Measurements from ENCODE around the gene RTP3.

Gene RTP3

DNA sequence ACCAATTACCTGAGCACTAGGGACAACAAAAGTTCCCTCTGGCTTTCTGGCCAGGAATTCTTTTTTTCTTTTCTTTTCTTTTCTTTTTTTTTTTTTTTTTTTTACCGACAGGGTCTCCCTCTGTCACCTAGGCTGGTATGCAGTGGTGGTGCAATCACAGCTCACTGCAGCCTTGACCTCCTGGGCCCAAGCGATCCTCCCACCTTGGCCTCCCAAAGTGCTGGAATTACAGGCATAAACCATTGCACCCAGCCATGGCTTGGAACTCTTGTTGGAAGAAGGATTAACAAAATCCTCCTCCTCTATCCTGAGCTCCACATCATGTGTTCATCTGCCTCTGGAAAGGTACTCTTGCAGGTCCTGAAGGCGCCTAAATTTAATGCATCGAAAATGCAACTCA, 30.2 kb upstream of the RTP3 start:
- no peak overlapping the region for H3K4me3 ChIP-seq (ENCODE audit: low read length)
- DNase-seq (ENCODE audit: low read depth, low spot score) = no peak

DNA sequence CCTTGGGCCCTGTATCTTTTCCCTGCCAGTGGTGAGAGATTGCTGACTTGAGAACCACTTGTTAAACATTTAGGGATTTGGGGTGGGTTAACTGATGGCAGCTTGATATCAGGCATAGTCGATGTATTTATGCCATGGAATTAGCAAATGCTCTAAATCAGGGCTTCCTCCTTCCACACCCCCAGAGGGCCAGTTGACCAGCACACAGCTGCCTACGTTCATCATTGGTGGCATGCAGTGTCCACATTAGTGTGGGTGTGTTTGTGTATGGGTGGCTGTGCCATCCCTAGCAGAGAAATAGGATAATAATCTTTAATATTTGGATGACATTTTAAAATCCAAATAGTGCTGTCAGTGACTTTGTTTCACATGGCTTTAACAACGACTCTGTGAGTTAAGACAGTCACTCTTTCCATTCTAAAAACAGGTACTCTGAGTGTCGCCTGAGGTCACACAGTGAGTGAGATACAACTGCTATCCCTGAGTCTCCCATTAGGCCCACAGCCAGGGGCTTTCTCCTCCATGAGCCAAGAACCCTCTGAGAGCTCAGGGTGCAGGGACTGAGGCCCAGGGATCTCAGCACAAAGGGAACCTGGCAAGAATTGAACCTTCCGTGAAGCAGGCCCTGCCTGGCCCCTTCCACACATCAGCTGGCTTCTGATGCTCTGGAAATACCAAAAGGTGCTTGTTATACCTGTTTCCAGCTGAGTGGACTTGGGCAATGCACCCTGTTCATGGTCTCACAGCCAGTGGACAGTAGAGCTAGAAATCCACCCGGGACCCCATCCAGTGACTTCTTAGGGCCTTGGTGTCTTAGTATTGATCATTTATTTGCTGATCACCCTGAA, 28.8 kb upstream of the RTP3 start:
- H3K4me3 ChIP-seq (ENCODE audit: low read length) = no peak overlapping the region

DNA sequence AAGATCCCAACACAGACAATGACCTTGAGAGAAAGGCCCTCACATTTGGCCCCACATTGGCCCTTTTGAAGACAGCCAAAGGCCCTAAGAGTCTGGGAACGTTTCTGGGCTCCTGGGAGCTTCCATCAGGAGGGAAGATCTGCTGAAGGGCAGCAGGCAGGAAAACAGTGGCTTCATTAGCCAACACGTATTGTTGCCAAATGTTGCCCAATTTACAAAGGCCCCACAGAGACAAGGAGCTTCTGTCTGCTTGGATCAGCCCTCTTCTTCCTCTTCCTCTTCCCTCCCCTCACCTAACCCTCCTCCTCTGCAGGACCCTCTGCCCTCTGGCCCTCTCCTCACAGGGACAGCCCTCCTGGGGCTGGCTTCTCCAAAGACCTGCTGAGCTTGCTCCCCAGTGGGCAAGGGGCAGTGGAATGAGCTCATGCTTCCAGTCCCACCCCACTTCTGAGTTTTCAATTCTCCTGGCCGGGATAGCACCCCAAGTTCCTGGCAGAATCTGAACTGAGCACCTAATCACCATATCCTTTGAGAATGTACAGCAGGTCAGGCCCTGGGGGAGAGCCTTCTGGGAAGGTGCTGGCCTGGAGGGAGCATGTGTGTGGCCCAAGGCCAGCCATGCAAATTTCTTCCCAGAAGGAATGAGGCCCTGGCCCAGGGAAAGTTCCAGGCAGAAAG, 28.0 kb upstream of the RTP3 start:
- H3K4me3 ChIP-seq (ENCODE audit: low read length) = no peak overlapping the region
- no peak for DNase-seq (ENCODE audit: low read depth, low spot score)

More for the DNA sequence above, 28.8 kb upstream of the RTP3 start:
- DNase-seq (ENCODE audit: low read depth, low spot score) = no peak

DNA sequence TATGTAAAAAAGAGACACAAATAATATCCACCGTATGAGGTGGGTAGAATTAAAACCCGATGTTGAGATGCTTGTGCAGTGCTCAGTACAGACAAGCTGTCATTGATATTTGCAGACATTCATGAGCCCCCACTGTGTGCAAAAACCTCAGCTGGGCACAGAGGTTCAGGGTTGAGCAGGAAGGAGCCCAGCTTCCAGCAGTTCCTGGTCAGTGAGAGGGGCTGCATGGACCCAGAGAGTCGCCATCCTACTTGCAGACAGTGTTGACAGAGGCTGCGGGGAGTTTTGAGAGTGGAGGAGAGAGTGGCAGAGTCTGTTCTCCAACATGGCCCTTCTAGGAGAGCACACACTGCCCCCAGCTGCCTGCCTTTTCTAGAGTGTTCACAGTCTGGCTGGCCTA, 26.9 kb upstream of the RTP3 start:
- H3K4me3 ChIP-seq (ENCODE audit: low read length) = no peak overlapping the region
- no peak for DNase-seq (ENCODE audit: low read depth, low spot score)

DNA sequence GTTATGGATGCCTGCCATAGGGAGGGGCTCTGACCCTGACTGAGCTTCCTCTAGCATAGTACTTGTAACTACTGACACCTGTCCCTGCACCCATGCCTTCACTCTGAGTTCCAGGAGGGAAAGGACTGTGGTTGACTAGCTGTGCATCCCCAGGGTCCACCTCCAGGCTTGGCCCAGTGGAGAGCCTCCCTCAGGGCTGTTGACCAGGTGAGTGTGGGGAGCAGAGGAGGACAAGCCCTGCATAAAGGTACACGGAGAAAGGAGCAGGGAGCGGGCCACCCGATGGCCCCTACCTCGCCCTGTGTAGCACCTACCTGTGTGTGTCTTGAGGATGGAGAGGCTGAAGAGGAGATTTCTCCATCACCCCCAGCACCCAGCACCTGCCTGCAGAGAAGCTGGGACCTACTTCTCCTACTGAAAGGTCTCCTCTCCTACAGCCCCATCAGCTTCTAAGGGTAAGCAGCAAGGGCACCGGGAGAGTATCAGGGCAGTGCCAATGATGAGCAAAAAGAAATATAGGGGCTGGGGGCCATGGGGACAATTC, 26.3 kb upstream of the RTP3 start:
- H3K4me3 ChIP-seq (ENCODE audit: low read length) = no peak overlapping the region
- DNase-seq (ENCODE audit: low read depth, low spot score) = no peak

DNA sequence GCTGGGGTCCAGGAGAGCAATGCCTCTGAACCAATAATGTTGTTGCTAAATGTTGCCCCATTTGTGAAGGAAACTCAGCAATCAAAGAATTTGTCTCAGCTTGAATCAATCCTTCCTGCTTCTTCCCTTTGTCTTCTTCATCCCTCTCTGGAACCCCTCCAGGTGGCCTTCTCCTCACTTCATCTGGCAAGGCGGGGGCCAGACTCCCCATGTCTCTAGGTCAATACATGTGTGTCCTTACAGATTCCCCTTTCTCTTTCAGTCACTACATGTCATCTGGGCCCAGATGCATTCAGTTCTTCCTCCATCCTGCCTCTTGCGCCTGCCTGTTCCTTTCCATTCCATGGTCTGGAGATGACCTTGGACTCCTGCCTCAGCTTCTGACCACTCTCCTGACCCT, 25.0 kb upstream of the RTP3 start:
- no peak for DNase-seq (ENCODE audit: low read depth, low spot score)
- H3K4me3 ChIP-seq (ENCODE audit: low read length) = no peak overlapping the region

DNA sequence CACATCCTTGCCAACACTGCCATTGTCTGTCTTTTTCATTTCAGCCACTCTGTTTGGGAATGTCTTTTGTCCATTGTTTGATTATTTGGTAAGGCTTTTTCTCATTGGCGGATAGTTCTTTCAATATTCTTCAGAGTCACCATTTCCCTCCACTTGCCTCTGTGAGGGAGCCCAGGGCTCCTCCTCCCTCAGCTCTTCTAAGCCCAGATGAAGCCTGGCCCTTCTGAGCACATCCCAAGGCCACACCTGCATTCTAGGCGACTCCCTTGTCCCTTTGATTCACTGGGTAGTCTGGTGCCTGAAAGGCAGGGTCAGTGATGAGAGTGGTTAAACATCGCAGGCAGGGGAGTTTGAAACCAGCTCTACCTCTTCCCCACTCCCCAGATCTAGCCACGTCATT, 20.6 kb upstream of the RTP3 start:
- DNase-seq (ENCODE audit: low read depth, low spot score) = no peak
- no peak overlapping the region for H3K4me3 ChIP-seq (ENCODE audit: low read length)

DNA sequence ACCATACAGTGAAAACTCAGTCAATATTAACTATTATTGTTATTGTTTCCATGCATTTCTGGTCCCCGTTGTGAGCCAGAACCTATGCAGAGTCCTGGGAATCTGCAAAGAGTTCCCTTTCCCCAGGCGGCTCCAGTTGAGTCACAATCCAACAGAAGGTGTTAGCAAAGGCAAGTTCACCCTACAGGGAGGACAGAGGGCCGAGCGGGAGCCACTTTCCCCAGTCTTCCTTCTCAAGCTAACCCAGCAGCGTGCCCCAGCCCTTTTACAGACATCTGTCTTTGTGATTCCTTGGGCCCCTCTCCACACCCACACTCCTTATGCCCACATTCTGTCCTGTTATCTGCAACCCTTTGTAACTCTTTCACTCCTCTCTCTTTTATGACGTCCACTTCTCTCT, 20.0 kb upstream of the RTP3 start:
- H3K4me3 ChIP-seq (ENCODE audit: low read length) = no peak overlapping the region
- no peak for DNase-seq (ENCODE audit: low read depth, low spot score)

DNA sequence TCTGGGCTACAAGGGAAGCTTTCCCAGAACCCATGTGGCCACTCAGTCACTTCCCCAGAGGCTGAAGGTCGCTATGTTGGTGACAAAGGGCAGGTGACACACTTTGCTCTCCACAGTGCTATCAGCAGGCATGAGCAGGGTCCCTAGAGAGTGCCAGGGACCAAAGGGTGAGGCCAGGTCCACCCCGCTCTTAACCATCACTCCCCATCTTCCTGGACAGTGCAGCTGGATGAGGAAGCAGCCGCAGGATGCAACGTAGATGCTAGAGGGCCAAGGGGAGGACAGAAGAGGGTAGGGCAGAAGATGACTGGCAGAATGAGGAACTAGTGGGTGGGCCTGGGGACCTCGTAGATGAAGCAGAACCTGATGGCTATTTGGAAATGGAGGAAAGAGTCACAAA, 19.4 kb upstream of the RTP3 start:
- no peak overlapping the region for H3K4me3 ChIP-seq (ENCODE audit: low read length)
- DNase-seq (ENCODE audit: low read depth, low spot score) = no peak

DNA sequence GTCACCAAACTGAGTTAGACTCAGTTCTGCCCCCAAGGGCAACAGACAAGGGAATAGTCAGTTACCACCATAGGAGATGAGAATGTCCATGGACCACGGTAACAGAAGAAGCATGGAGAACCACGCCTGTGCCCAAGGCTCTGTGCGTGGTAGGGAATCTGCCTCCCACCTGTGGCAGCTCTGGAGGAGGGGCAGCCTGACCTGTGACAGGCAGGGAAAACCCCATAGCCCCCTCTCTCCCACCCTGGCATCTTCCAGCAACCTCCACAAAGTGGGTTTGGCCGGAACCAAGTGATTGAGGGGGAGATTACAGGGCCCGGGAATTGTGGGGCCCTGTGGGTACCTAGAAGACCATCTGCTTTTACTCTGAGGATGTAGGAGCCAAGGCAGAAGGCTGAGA, 18.8 kb upstream of the RTP3 start:
- H3K4me3 ChIP-seq (ENCODE audit: low read length) = no peak overlapping the region
- DNase-seq (ENCODE audit: low read depth, low spot score) = no peak

DNA sequence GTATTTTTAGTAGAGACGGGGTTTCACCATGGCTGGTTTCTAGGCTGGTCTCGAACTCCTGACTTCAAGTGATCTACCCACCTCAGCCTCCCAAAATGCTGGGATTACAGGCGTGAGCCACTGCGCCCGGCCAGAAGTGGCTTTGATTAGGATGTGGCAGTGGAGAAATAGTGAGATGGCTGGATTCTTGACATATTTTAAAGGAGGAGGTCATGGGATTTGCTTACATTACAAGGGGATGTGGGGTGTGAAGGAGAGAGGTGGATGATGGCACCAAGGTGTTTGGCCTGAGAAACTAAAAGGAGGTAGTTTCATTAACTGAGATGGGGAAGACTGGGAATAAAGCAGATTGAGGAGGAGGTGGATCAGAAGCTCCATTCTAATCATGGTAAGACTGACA, 18.1 kb upstream of the RTP3 start:
- H3K4me3 ChIP-seq (ENCODE audit: low read length) = no peak overlapping the region
- no peak for DNase-seq (ENCODE audit: low read depth, low spot score)

DNA sequence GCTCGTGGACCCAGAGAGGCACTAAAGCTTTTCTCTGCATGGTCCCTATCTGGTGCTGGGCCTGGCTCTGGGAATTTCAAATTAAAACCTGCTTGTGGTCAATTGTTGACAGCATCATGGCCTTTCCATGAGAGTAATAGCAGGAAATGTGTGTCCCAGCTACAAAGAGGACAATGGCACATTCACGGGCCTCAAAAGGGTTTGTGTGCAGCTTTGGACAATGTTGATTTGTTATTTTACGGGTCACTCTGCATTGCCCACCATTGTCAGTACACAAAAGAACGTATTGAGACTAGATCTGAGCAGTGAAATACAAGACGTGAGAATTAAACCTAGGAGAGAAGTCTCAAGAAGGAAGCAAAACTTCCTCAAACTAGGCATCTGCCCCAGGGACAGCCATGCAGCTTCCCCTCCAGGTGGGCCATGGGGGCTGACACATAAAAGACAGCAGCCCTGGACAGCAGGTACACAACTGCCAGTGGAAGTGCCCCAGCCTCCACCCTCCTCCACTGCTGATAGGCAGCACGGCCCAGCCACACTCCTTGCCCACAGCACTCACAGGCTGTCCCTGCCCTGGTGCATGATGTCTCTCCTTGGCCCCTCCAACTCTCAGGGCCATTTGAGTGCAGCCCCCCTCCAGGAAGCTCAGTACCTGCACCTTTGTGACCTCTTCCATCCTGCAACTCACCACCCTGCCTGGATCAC, 17.1 kb upstream of the RTP3 start:
- no peak overlapping the region for H3K4me3 ChIP-seq (ENCODE audit: low read length)

DNA sequence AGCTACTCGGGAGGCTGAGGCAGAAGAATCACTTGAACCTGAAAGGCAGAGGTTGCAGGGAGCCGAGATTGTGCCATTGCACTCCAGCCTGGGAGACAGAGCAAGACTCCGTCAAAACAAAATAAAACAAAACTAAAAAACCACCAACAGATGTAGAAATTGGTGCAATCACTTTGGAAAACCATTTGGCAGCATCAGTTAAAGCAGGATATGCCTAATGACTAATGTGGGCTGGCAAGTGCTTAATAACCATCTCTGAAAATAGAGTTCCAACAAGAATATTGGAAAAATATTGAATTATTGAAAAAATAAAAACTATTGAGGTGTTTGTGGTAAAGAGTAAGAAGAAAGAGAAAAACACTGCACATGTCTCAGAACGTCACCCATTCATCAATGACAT, 16.1 kb upstream of the RTP3 start:
- no peak for DNase-seq (ENCODE audit: low read depth, low spot score)
- H3K4me3 ChIP-seq (ENCODE audit: low read length) = no peak overlapping the region

More for the DNA sequence above, 17.1 kb upstream of the RTP3 start:
- no peak for DNase-seq (ENCODE audit: low read depth, low spot score)

DNA sequence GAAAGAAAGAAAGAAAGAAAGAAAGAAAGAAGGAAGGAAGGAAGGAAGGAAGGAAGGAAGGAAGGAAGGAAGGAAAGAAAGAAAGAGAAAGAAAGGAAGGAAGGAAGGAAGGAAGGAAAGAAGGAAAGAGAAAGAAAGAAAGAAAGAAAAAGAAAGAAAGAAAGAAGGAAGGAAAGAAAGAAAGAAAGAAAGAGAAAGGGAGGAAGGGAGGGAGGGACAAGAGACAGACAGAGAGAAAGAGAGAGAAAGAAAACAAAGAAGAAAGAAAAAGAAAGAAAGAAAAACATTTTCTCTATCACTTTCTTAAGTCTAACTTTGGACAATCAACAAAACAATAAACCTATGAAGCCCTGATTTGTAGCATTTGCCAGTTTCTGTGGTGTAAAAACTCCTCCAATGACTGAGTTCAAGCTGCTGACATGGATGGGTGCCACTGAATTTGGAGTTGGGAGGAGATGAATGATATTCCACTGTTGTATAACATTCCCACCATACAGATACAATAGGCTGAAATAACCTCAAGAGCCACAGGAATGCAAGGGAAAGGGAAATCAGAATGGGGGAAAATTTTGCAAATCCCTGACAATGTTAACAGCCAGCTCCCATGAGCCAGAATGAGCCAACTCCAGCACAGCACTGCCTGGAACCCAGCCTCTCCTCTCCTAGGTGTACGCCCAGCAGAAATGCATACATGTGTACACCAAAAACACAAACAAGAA, 15.0 kb upstream of the RTP3 start:
- H3K4me3 ChIP-seq (ENCODE audit: low read length) = no peak overlapping the region
- no peak for DNase-seq (ENCODE audit: low read depth, low spot score)

DNA sequence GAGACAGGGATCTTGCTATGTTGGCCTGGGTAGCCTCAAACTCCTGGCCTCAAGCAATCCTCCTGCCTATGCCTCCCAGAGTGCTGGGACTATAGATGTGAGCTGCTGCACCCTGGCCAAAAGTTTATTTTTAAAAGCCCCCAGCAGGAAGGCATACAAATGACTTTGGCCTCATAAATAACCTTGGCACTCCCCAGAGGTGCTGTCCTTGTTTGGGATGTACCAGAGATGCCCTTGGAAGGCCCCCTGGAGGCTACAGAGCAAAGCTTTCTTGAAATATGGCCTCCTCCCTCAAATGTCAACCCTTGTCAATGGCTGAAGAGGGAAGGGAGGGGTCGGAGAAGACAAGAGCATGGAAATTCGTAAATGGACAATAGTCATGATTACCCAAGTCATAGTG, 14.0 kb upstream of the RTP3 start:
- H3K4me3 ChIP-seq (ENCODE audit: low read length) = no peak overlapping the region
- DNase-seq (ENCODE audit: low read depth, low spot score) = no peak

DNA sequence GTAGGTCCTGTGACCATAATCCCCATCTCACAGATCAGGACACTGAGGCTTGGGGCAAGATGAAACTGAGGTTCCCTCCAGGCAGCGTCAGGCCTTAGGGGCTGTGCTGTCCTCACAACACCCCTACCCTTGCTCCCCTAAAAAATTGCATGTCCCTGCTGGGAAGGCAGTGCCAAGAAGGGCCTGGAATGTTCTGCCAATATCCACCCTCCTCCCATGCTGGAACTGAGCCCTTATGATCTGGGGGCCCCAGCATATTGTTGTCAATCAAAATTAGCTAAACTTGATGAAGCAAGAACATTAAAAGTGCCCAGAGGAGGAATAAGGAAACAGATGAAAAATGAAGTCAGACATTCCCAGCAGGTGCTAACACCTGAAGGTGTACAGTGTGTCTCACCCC, 13.4 kb upstream of the RTP3 start:
- no peak overlapping the region for H3K4me3 ChIP-seq (ENCODE audit: low read length)
- no peak for DNase-seq (ENCODE audit: low read depth, low spot score)

DNA sequence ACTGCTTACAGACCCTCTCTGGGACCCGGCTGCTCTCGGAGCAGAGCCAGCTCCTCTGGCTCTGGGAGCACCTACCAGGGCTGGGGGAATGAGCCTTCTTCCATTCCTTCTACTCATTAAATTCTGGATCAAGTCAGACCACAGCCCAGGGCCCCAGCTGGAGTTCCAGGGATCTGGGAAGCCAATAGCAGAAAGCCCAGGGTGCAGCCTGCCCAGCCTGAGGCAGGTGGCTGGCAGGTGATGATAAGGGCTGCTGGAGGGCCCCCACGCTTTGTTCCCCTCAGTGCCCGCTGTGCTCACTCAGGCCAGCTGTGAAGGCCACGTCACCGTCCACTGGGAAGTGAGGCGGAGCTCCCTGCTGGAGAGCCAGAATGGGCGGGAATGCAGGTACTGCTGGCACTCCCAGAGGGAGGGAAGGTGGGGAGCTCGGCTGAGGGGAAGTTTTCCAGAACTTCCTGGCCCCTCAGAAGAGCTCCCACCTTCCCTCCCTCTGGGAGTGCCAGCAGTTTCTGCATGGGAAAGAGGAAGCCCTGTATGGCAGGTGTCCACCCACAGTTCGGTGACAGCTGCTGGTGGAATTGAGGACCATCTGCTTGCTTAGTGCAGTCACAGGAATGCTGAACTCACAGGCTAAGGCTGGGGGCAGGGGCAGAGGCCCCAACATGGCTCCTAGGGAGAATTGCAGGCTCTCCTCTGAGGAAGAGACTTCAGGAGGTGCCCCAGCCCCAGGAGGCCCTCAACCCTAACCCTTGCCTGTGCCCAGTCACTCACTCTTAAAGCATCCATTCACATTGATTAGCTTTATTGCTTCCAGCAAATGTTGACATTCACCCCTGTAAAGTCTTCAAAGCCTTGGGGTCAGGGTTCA, 12.6 kb upstream of the RTP3 start:
- no peak overlapping the region for H3K4me3 ChIP-seq (ENCODE audit: low read length)
- DNase-seq (ENCODE audit: low read depth, low spot score) = no peak

DNA sequence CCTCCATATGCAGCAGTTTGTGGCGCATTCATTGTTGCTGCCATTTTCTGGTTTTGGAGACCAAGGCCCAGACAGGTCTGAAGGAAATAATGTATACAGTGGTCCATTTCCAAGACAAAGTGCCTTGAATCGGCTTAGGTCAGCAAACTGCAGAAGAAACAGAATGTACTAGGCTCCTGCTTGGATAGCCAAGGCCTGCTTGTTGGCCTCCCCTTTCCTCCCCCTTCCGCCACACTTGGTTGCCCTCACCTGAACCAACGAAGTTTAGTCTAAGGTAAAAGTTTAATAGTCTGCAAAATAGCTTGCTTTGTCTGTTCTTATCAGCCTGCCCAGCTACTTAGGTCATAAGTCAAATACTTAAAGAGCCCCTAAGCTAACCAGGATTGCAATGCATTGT, 12.0 kb upstream of the RTP3 start:
- no peak for DNase-seq (ENCODE audit: low read depth, low spot score)

More for the DNA sequence above, 12.0 kb upstream of the RTP3 start:
- no peak overlapping the region for H3K4me3 ChIP-seq (ENCODE audit: low read length)
